ENCODE data around the gene EMD. TPM values are rescaled to one million over a fixed set of nuclear protein-coding genes. Genes with fewer than 3 reads are reported as not detected.

EMD gene
- total and polyA plus RNA-seq, 2 of the 13 experiments (the other 11 are each of a cell fraction or from before 2014, with no cell fraction given): 14.5 to 14.9 TPM

DNA sequence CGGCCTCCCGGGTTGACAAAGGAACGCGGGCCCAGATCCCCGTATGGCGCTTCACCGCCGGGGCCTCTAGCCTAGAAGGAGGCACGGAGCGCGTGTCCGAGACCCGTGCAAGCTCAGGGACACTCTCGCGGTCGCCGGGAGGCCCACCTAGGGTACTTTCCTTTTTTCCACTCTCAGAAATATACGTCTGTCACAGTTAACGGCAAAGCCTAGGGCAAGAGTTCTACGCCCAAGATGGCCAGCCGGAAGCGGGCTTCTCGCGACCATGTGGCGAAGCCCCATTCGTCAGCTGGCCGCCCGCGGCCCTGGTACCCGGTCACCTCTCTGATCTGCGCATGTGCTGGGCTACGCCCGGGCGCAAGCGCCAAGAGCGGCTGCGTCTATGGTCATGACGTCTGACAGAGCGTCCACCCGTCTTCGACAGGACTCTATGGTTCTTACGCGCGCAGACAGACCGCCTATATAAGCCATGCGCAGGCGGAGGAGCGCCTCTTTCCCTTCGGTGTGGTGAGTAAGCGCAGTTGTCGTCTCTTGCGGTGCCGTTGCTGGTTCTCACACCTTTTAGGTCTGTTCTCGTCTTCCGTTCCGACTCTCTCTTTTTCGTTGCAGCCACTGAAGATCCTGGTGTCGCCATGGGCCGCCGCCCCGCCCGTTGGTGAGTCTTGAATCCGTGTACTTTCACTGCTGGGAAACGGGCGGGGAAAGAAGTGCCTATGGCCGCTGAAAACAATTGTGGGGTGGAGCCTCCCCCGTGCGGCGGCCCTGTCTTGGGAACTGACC is 19.0 kb downstream of the EMD start, which contains the start of gene RPL10 (continued):
- TF ChIP-seq ZNF10 (CRISPR knock-in tag; IDR thresholded peaks at IDR 0.05; ENCODE audit: borderline replicate concordance, low read depth) (no peak), ZNF710 (CRISPR knock-in tag; IDR thresholded peaks at IDR 0.05; ENCODE audit: borderline replicate concordance) (no peak), MXD4 (CRISPR knock-in tag; IDR thresholded peaks at IDR 0.05) (0 out of 2 replicates have a peak, but pooled peaks have one; percentile 6), EEA1 (CRISPR knock-in tag; IDR thresholded peaks at IDR 0.05; ENCODE audit: borderline replicate concordance) (no peak), IRF9 (CRISPR knock-in tag; IDR thresholded peaks at IDR 0.05; ENCODE audit: borderline replicate concordance) (0 out of 2 replicates have a peak, but pooled peaks have one; percentile 8), GZF1 (CRISPR knock-in tag; IDR thresholded peaks at IDR 0.05) (peak; percentile 75; the same call in 1 of the 2 replicates), ZNF205 (CRISPR knock-in tag; IDR thresholded peaks at IDR 0.05) (peak; percentile 65; the same call in 1 of the 2 replicates), ZNF274 (CRISPR knock-in tag; IDR thresholded peaks at IDR 0.05) (no peak; the same call in 1 of the 2 replicates), CREM (IDR thresholded peaks at IDR 0.05) (peak; percentile 80), CREM (CRISPR knock-in tag; IDR thresholded peaks at IDR 0.05) (no peak), POLR2AphosphoS2 (IDR thresholded peaks at IDR 0.05; ENCODE audit: low read depth, low read length) (peak; percentile 89; the same call in 1 of the 2 replicates), PHF20 (CRISPR knock-in tag; IDR thresholded peaks at IDR 0.05) (peak; percentile 47; the same call in 1 of the 2 replicates), HCFC1 (IDR thresholded peaks at IDR 0.05; ENCODE audit: low read depth, low read length) (peak; percentile 29; the same call in 1 of the 2 replicates), TRIM24 (CRISPR knock-in tag; IDR thresholded peaks at IDR 0.05) (no peak), MEIS1 (CRISPR knock-in tag; IDR thresholded peaks at IDR 0.05; ENCODE audit: borderline replicate concordance) (no peak), NCOA2 (CRISPR knock-in tag; IDR thresholded peaks at IDR 0.05) (no peak), SRY (CRISPR knock-in tag; IDR thresholded peaks at IDR 0.05) (no peak)
- TF ChIP-seq, protein P1, sequence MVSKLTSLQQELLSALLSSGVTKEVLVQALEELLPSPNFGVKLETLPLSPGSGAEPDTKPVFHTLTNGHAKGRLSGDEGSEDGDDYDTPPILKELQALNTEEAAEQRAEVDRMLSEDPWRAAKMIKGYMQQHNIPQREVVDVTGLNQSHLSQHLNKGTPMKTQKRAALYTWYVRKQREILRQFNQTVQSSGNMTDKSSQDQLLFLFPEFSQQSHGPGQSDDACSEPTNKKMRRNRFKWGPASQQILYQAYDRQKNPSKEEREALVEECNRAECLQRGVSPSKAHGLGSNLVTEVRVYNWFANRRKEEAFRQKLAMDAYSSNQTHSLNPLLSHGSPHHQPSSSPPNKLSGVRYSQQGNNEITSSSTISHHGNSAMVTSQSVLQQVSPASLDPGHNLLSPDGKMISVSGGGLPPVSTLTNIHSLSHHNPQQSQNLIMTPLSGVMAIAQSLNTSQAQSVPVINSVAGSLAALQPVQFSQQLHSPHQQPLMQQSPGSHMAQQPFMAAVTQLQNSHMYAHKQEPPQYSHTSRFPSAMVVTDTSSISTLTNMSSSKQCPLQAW (CRISPR knock-in tag; IDR thresholded peaks at IDR 0.05): no peak
- TF ChIP-seq, protein P2, sequence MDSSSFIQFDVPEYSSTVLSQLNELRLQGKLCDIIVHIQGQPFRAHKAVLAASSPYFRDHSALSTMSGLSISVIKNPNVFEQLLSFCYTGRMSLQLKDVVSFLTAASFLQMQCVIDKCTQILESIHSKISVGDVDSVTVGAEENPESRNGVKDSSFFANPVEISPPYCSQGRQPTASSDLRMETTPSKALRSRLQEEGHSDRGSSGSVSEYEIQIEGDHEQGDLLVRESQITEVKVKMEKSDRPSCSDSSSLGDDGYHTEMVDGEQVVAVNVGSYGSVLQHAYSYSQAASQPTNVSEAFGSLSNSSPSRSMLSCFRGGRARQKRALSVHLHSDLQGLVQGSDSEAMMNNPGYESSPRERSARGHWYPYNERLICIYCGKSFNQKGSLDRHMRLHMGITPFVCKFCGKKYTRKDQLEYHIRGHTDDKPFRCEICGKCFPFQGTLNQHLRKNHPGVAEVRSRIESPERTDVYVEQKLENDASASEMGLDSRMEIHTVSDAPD (CRISPR knock-in tag; IDR thresholded peaks at IDR 0.05): no peak
- TF ChIP-seq, protein P3, sequence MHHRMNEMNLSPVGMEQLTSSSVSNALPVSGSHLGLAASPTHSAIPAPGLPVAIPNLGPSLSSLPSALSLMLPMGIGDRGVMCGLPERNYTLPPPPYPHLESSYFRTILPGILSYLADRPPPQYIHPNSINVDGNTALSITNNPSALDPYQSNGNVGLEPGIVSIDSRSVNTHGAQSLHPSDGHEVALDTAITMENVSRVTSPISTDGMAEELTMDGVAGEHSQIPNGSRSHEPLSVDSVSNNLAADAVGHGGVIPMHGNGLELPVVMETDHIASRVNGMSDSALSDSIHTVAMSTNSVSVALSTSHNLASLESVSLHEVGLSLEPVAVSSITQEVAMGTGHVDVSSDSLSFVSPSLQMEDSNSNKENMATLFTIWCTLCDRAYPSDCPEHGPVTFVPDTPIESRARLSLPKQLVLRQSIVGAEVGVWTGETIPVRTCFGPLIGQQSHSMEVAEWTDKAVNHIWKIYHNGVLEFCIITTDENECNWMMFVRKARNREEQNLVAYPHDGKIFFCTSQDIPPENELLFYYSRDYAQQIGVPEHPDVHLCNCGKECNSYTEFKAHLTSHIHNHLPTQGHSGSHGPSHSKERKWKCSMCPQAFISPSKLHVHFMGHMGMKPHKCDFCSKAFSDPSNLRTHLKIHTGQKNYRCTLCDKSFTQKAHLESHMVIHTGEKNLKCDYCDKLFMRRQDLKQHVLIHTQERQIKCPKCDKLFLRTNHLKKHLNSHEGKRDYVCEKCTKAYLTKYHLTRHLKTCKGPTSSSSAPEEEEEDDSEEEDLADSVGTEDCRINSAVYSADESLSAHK (CRISPR knock-in tag; IDR thresholded peaks at IDR 0.05; ENCODE audit: borderline replicate concordance): no peak
